HG02642 (cell line): ENCODE results near the gene ZBTB5.
"Not testable (repeated sequence)": the region's sequence is repeated elsewhere in the genome, so short reads cannot be mapped to it uniquely, and the experiment has no call there.

Source experiments
- ATAC-seq: cut with Tn5 transposase; IDR thresholded peaks from one replicate; pipeline ENCODE4 v1.9.1; 2021; ENCODE audit warnings: mild to moderate bottlenecking; ENCODE audit not compliant: unreplicated experiment, poor library complexity

The ZBTB5 gene

DNA sequence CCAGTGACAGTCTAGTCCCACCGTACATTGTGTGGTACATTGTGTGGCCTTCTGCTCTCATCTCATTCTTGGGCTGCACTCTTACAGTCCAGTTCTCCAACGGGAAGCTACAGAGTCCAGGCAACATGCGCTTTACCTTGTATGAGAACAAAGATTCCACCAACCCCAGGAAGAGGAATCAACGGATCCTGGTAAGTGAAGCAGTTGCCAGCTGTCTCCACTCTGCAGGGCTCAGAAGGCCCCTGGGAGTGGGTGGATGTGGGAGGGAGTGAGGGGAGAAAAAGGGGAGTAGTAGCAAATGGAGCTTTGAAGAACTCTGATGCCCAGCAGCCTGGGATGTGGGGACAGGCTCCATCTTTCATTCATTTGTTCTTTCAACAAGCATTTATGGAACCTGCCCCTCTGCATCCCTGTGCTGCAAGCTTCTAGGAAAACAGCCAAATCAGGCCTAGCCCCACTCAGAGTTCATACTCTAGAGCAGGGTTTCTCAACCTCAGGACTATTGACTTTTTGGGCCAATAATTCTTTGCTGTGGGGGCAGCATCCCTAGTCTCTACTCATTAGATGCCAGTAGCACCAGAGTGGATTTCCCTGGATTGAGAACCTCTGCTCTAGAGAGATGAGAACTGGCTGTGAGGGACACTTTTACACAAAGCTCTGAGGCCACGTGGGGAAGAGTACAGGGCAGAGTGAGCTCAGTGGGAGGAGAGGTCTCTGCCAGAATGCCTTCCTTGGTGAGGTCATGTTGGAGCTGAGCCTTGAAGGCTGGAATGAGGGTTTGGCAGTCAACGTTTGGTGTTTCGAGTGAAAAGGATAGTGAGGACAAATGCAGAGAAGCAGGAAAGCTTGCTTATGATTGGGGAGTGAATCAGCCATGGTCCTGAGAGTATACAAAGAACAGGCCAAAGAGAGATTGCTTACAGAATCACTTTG, 21.6 kb upstream of the ZBTB5 start:
- ATAC-seq: no peak

- no peak for ATAC-seq
Measured at GRCh38 chr9:37486256-37486615, 21.0 kb upstream of the ZBTB5 start.

DNA sequence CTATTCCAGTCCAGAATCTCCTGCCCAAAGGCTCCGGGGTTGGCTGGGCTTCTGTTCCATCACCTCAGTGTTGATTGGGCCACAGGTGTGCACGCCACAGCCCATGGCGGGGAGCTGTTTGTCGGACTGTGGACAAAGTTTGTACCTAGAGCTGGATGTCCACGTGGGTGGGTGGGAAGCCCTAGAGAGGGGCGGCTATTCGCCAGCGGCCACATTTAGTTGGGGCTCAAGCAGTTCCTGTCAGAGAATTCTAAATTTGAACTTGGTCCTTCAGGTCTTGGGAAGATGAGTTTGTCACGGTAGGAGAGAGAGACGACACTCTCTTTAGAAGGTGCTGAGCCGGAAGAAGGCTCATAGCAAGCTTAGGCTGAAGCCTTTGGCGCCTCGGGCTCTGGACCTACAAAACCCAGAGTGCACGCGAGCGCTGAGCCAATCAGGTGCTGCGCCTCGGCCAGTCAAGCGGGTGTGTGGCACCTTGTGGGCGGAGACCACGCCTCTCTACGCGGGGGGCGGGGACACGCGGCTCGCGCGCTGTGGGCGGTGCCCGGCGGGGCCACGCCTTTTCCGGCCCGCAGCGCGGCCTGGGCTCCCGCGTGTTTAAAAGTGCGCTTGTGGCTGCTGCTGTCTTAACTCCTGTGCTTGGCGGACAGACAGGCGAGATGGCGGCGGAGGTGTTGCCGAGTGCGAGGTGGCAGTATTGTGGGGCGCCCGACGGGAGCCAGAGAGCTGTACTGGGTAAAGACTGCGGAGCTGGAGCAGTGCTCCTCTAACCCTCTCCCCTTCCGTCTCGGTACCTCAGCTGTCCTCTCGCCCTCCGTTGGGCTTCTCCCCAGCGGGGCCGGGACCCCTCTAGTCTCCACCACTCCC, 20.4 kb upstream of the ZBTB5 start, which contains the start of gene POLR1E:
TSS of gene POLR1E (plus strand) at position 560 of the 867 bp plus-strand sequence. CDS start at position 660, 100 bp downstream.
- ATAC-seq: peak; percentile 97

- ATAC-seq: no peak
Measured at GRCh38 chr9:37480759-37481158, 15.5 kb upstream of the ZBTB5 start.

- not testable (repeated sequence) for ATAC-seq
Measured at GRCh38 chr9:37477987-37478619, 12.9 kb upstream of the ZBTB5 start.

GRCh38 chr9:37477443-37477842, 12.2 kb upstream of the ZBTB5 start:
- ATAC-seq: not testable (repeated sequence)

- ATAC-seq: no peak
Measured at GRCh38 chr9:37476930-37477329, 11.7 kb upstream of the ZBTB5 start.

DNA sequence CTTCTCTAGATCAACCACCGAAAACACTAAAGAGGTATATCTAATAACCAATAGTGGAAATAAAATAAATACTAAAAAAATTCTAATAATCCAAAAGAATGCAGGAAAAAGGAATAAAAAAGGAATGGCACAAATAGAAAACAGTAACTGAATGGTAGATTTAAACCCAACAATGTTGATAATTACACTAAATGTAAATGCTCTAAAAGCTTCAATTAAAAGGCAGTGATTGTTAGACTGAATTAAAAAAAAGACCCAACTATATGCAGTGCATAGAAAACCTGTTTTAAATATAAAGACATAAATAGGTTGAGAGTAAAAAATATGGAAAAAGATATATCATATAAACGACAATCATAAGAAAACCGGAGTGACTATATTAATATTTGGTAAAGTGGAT, 9.2 kb upstream of the ZBTB5 start:
- no peak for ATAC-seq

DNA sequence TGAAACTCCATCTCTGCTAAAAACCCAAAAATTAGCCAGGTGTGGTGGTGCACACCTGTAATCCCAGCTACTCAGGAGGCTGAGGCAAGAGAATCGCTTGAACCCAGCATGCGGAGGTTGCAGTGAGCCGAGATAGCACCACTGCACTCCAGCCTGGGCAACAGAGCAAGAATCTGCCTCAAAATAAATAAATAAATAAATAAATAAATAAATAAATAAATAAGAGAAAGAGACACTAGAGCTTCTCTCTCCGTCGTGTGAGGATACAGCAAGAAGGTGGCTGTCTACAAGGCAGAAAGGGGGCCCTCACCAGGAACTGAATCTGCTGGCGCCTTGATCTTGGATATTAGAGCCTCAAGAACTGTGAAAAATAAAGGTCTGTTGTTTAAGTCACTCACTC, 8.7 kb upstream of the ZBTB5 start:
- not testable (repeated sequence) for ATAC-seq

- ATAC-seq: no peak
Measured at GRCh38 chr9:37471942-37472684, 6.9 kb upstream of the ZBTB5 start.

- no peak for ATAC-seq
Measured at GRCh38 chr9:37468620-37469019, 3.4 kb upstream of the ZBTB5 start.

GRCh38 chr9:37467530-37467929, 2.3 kb upstream of the ZBTB5 start:
- not testable (repeated sequence) for ATAC-seq

DNA sequence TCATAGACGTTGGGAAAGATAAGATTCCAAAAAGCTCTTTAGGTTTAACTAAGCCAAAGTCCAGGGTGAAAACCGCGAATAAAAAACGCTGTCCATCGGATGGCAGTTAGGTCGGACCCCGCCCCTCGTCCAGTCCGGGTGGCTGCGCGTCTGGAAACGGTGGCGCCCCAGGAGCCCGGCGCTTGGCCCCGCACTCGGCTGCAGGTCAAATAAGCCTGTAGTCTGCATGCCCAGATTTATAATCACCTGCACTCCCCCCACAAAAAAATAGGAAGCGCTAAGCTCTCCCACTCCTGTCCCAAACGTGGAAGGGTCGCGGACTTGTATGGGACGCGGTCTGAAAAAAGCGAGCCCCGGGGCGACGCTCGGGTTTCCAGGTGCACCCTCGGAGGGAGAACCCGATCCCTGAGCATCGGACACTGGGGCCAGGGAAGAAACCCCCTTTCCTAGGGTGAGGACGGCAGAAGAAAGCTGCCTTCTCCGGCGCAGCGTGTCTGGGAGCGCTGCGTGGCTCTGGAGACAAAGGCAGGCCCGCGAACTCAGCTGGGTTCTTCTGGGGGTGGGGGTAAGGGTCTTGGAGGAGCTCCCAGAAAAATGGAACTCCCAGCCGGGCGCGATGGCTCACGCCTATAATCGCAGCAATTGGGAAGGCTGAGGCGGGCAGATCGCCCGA, 923 bp upstream of the ZBTB5 start:
- ATAC-seq: peak; percentile 7

GRCh38 chr9:37464426-37465248, 613 bp downstream of the ZBTB5 start:
- ATAC-seq: peak; percentile 47

DNA sequence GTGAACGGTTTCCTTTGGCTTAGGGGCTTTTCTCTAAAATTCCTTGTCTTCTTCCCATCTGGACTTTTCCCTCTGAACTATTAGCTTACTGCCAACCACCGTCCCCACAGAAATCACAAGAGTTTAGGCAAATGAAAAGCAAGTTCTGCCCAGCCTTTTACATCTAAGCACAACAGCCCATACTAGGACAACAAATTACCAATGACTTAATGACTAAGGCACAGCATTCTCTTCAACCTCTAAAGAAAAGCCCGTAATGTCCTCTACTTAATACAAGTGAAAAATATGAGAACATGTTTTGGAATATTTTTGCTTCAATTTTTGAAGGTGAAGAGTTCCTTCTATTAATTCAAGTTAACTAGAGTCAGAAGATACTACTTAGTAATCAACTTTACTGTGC, 1.2 kb downstream of the ZBTB5 start:
- ATAC-seq: no peak

GRCh38 chr9:37456817-37457216, 8.4 kb downstream of the ZBTB5 start:
- no peak for ATAC-seq

- no peak for ATAC-seq
Measured at GRCh38 chr9:37455884-37456647, 9.2 kb downstream of the ZBTB5 start.

DNA sequence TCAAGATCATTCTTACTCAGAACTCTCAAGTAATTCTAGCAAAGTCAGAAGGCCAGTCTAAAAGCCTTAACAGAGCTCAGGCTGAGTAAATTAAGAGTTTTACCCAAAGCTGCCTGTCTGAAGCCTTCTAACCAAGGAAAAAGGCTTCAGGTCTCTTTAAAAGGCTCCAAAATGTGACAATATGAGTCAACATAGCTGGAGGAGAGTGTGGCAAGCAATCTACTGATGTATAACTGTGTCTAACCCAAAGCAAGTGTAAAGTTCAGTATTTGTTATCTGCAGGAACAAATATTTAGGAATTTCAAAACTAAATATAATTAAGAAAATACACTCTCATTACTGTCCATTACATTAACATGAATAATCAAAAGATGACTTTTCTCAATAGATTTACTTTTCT, 11.0 kb downstream of the ZBTB5 start:
- no peak for ATAC-seq
